PFSK-1 (cell line): ENCODE results near the gene ZNF621.

Experiments used
- FOXP2 ChIP-seq: optimal IDR thresholded peaks from 2 replicates; pipeline ENCODE3; 2011; ENCODE audit warnings: borderline replicate concordance, control low read depth, inconsistent platforms; ENCODE audit not compliant: insufficient read depth; ENCODE audit errors: extremely low read length, extremely low read depth
- POLR2AphosphoS5 ChIP-seq: IDR thresholded peaks from 2 replicates; pipeline ENCODE4 v1.6.1; 2012; ENCODE audit warnings: low read depth, mild to moderate bottlenecking, control low read depth, low read length, moderate library complexity
- SIN3A ChIP-seq: IDR thresholded peaks from 2 replicates; pipeline ENCODE4 v1.6.1; 2012; ENCODE audit warnings: mild to moderate bottlenecking, low read length, moderate library complexity, borderline replicate concordance; ENCODE audit not compliant: insufficient read depth
- TAF1 ChIP-seq: IDR thresholded peaks from 2 replicates; pipeline ENCODE4 v1.6.1; 2012; ENCODE audit warnings: low read length, control low read depth, borderline replicate concordance; ENCODE audit not compliant: insufficient read depth
- TF ChIP-seq, protein P1 (sequence below), 2 experiments: IDR thresholded peaks; 2 replicates each; pipeline versions ENCODE4 v1.6.1 to v1.8.0; 2011 to 2012; ENCODE audit warnings: low read depth in 2 of 2, low read length in 2 of 2, control low read depth in 1 of 2, inconsistent platforms in 1 of 2, mild to moderate bottlenecking in 1 of 2, moderate library complexity in 1 of 2; ENCODE audit not compliant: insufficient read depth in 1 of 2

The ZNF621 gene

DNA sequence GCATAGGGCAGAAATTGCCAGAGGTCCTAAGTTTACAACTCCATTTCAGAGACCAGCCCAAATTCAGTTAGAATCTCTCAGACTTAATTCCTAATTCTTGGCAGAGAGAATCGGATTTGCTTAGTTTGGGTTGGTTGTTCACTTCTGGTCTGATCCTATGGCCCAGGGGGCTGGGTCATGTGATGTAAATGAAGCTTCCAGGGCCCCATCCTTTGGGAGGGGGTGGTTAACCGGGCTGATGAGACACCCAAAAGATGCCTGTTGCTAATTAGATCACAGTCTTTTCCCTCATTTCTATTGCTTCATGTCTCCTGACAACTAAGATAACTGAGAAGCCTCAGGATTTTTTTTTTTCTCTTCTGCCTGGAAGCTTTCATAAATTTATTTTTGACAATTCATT lies 30.1 kb upstream of the ZNF621 start:
- TF ChIP-seq TAF1 = no peak
- no peak for TF ChIP-seq FOXP2
- TF ChIP-seq, protein P1, sequence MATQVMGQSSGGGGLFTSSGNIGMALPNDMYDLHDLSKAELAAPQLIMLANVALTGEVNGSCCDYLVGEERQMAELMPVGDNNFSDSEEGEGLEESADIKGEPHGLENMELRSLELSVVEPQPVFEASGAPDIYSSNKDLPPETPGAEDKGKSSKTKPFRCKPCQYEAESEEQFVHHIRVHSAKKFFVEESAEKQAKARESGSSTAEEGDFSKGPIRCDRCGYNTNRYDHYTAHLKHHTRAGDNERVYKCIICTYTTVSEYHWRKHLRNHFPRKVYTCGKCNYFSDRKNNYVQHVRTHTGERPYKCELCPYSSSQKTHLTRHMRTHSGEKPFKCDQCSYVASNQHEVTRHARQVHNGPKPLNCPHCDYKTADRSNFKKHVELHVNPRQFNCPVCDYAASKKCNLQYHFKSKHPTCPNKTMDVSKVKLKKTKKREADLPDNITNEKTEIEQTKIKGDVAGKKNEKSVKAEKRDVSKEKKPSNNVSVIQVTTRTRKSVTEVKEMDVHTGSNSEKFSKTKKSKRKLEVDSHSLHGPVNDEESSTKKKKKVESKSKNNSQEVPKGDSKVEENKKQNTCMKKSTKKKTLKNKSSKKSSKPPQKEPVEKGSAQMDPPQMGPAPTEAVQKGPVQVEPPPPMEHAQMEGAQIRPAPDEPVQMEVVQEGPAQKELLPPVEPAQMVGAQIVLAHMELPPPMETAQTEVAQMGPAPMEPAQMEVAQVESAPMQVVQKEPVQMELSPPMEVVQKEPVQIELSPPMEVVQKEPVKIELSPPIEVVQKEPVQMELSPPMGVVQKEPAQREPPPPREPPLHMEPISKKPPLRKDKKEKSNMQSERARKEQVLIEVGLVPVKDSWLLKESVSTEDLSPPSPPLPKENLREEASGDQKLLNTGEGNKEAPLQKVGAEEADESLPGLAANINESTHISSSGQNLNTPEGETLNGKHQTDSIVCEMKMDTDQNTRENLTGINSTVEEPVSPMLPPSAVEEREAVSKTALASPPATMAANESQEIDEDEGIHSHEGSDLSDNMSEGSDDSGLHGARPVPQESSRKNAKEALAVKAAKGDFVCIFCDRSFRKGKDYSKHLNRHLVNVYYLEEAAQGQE (IDR thresholded peaks at IDR 0.05; ENCODE audit: insufficient read depth in 1 of 2, low read depth in 2 of 2, low read length in 2 of 2) = no peak
- TF ChIP-seq SIN3A = no peak
- no peak for TF ChIP-seq POLR2AphosphoS5

- no peak for TF ChIP-seq POLR2AphosphoS5
- TF ChIP-seq TAF1 = no peak
- TF ChIP-seq, protein P1 (IDR thresholded peaks at IDR 0.05; ENCODE audit: insufficient read depth in 1 of 2, low read depth in 2 of 2, low read length in 2 of 2) = no peak
- TF ChIP-seq SIN3A = no peak
Measured at GRCh38 chr3:40497288-40497687, 27.5 kb upstream of the ZNF621 start.

DNA sequence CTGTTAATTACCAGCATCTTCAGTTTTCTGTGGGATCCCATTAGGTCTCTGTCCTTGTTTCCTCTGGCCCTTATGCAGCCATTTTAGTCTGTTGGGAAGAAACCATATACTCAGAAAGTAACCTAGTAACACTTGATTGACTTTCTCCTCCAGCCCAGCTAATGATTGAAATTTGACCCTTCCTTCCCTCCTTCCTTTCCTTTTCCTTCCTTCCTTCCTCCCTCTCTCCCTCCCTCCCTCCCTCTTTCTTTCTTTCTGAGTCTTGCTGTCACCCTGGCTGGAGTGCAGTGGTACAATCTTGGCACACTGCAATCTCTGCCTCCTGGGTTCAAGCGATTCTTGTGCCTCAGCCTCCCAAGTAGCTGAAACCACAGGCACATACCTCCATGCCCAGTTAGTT lies 24.8 kb upstream of the ZNF621 start:
- TF ChIP-seq FOXP2 = no peak
- no peak for TF ChIP-seq POLR2AphosphoS5

- TF ChIP-seq, protein P1 (IDR thresholded peaks at IDR 0.05; ENCODE audit: insufficient read depth in 1 of 2, low read depth in 2 of 2, low read length in 2 of 2) = no peak
- TF ChIP-seq TAF1 (no peak), FOXP2 (no peak), POLR2AphosphoS5 (no peak), SIN3A (no peak)
Measured at GRCh38 chr3:40502034-40502433, 22.7 kb upstream of the ZNF621 start.

GRCh38 chr3:40504636-40505430 lies 19.9 kb upstream of the ZNF621 start:
- TF ChIP-seq FOXP2 = no peak

DNA sequence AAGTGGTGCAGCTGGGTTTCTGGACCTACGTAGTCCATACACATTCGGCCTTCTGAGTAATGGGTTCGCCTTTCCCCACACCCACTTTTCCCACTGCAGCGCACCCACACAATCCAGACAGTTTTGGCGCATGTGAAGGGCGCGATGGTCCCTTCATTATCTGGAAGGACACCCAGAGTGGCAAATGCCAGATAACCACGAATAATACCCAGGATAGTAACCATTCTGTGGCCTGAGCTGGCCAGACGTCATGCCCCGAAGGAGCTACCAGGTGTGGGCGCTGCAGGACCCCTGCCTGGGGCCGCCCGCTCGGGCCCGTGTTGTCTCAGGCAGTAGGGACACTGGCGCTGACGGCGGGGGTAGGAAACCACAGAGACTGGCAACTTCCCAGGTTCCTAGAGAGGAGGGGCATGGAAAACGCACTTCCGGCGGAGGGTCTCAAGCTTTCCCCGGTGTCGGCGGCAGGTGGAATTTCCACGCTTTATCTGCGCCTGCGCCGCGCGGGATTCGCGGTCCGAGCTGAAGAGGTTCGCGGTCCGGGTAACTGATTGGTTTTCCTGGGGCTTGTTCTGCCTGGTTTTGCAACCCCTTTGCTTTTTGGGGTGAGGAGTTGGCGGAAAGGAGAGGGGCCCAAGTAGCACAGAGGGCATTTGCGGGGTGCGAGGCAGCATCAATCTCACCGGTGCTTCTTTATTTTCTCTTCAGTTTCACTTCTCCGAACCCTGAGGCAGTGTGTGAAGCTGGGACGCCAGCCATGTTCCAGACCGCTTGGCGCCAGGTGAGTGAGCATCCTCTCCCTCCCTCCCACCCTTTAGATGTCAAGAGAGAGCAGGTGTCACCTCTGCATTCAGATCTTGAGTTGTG lies 18.9 kb upstream of the ZNF621 start, which contains the start of gene ZNF620:
Gene ZNF620 (plus strand): TSS at position 441 of the 864 bp plus-strand sequence. CDS start 314 bp downstream, at position 755.
- peak; percentile 48; the same call in 1 of the 2 replicates for TF ChIP-seq POLR2AphosphoS5
- TF ChIP-seq SIN3A = no peak
- peak; percentile 37 for TF ChIP-seq FOXP2
